ENCODE results near the gene TMEM238.

The TMEM238 gene

GRCh38 chr19:55392820-55393761 is 9.0 kb upstream of the TMEM238 start:
- Histone ChIP-seq H2BK12ac (ENCODE audit: low read length) (no peak overlapping the region), H2AK5ac (ENCODE audit: low read depth, low read length) (no peak overlapping the region), H2AFZ (ENCODE audit: low read length) (no peak overlapping the region), H3K18ac (ENCODE audit: low read length) (peak overlapping the region; percentile 83), H4K91ac (ENCODE audit: low read depth, low read length, poor library complexity) (no peak overlapping the region), H2BK120ac (ENCODE audit: low read depth, low read length) (no peak overlapping the region), H2BK15ac (ENCODE audit: low read length) (no peak overlapping the region), H3K4me1 (ENCODE audit: control insufficient read depth in 2 of 2, insufficient read depth in 1 of 2, low read depth in 1 of 2, low read length in 2 of 2) (peaks cover 10 to 20% of the 10 kb centered on the region in 2 donors), H3K14ac (ENCODE audit: low read length) (no peak overlapping the region), H4K8ac (ENCODE audit: low read depth, low read length) (no peak overlapping the region), H3K36me3 (replicated peaks in 1 of 2; ENCODE audit: control insufficient read depth in 2 of 2, insufficient read depth in 2 of 2, low read length in 2 of 2) (peaks cover 32 to 40% of the 10 kb centered on the region in 2 donors), H3K79me1 (ENCODE audit: low read depth, low read length) (peaks cover 9% of the 10 kb centered on the region), H3K27ac (replicated peaks; ENCODE audit: low read length) (no peak overlapping the region), H3K27me3 (ENCODE audit: control insufficient read depth in 3 of 3, insufficient read depth in 3 of 3, low read depth in 1 of 3, low read length in 3 of 3) (no peaks in the 10 kb centered on the region), H2BK5ac (ENCODE audit: low read length) (peak overlapping the region; percentile 61), H3K4me2 (ENCODE audit: insufficient read depth, low read length, poor library complexity, severe bottlenecking) (no peak overlapping the region), H3K23ac (ENCODE audit: low read depth, low read length, poor library complexity) (no peak overlapping the region), H3K9ac (ENCODE audit: low read depth, low read length, poor library complexity) (no peak overlapping the region), H3K4me3 (ENCODE audit: low read length in 2 of 2) (no peak overlapping the region), H3K9me3 (replicated peaks in 1 of 2; ENCODE audit: control insufficient read depth in 2 of 2, insufficient read depth in 1 of 2, low read depth in 1 of 2, low read length in 2 of 2) (no peaks in the 10 kb centered on the region), H3K4ac (ENCODE audit: low read length) (no peak overlapping the region)
- no CpG with 5 or more reads among the region's 18 CpGs for WGBS, 2 donors (ENCODE audit: extremely low coverage in 2 of 2, insufficient read length in 2 of 2, insufficient replicate concordance in 1 of 2)
- no peak for DNase-seq (ENCODE audit: low spot score)

- H3K4me1 ChIP-seq (ENCODE audit: control insufficient read depth in 2 of 2, insufficient read depth in 1 of 2, low read depth in 1 of 2, low read length in 2 of 2), result peaks cover 21 to 31% of the 10 kb centered on the region in 2 donors
- H3K4ac ChIP-seq (ENCODE audit: low read length), result no peak overlapping the region
- no peak overlapping the region for H4K91ac ChIP-seq (ENCODE audit: low read depth, low read length, poor library complexity)
- no peak overlapping the region for H2BK15ac ChIP-seq (ENCODE audit: low read length)
- no peak overlapping the region for H2BK12ac ChIP-seq (ENCODE audit: low read length)
- no peak overlapping the region for H4K8ac ChIP-seq (ENCODE audit: low read depth, low read length)
- H3K36me3 ChIP-seq (replicated peaks in 1 of 2; ENCODE audit: control insufficient read depth in 2 of 2, insufficient read depth in 2 of 2, low read length in 2 of 2), result peaks cover 43 to 51% of the 10 kb centered on the region in 2 donors
- H2BK120ac ChIP-seq (ENCODE audit: low read depth, low read length), result no peak overlapping the region
- no peak overlapping the region for H3K14ac ChIP-seq (ENCODE audit: low read length)
- no CpG with 5 or more reads among the region's 18 CpGs for WGBS, 2 donors (ENCODE audit: extremely low coverage in 2 of 2, insufficient read length in 2 of 2, insufficient replicate concordance in 1 of 2)
- H3K27me3 ChIP-seq (ENCODE audit: control insufficient read depth in 3 of 3, insufficient read depth in 3 of 3, low read depth in 1 of 3, low read length in 3 of 3), result no peaks in the 10 kb centered on the region
- H2BK5ac ChIP-seq (ENCODE audit: low read length), result no peak overlapping the region
- H3K4me2 ChIP-seq (ENCODE audit: insufficient read depth, low read length, poor library complexity, severe bottlenecking), result no peak overlapping the region
- DNase-seq (ENCODE audit: low spot score), result no peak
- H3K9me3 ChIP-seq (replicated peaks in 1 of 2; ENCODE audit: control insufficient read depth in 2 of 2, insufficient read depth in 1 of 2, low read depth in 1 of 2, low read length in 2 of 2), result no peaks in the 10 kb centered on the region
- no peak overlapping the region for H3K9ac ChIP-seq (ENCODE audit: low read depth, low read length, poor library complexity)
- H3K18ac ChIP-seq (ENCODE audit: low read length), result no peak overlapping the region
- H3K23ac ChIP-seq (ENCODE audit: low read depth, low read length, poor library complexity), result no peak overlapping the region
- no peak overlapping the region for H2AK5ac ChIP-seq (ENCODE audit: low read depth, low read length)
- no peak overlapping the region for H2AFZ ChIP-seq (ENCODE audit: low read length)
- H3K79me1 ChIP-seq (ENCODE audit: low read depth, low read length), result peaks cover 19% of the 10 kb centered on the region
- no peak overlapping the region for H3K4me3 ChIP-seq (ENCODE audit: low read length in 2 of 2)
- peak overlapping the region; percentile 43 for H3K27ac ChIP-seq (replicated peaks; ENCODE audit: low read length)
Measured at GRCh38 chr19:55391702-55392615, 7.9 kb upstream of the TMEM238 start.

GRCh38 chr19:55391191-55391670 is 7.1 kb upstream of the TMEM238 start:
- DNase-seq (ENCODE audit: low spot score), result no peak
- peak overlapping the region; percentile 50 for H2BK12ac ChIP-seq (ENCODE audit: low read length)
- no peak overlapping the region for H4K8ac ChIP-seq (ENCODE audit: low read depth, low read length)
- no peaks in the 10 kb centered on the region for H3K9me3 ChIP-seq (replicated peaks in 1 of 2; ENCODE audit: control insufficient read depth in 2 of 2, insufficient read depth in 1 of 2, low read depth in 1 of 2, low read length in 2 of 2)
- no peak overlapping the region for H3K4ac ChIP-seq (ENCODE audit: low read length)
- H2BK15ac ChIP-seq (ENCODE audit: low read length), result no peak overlapping the region
- H3K18ac ChIP-seq (ENCODE audit: low read length), result no peak overlapping the region
- WGBS, 2 donors (ENCODE audit: extremely low coverage in 2 of 2, insufficient read length in 2 of 2, insufficient replicate concordance in 1 of 2), result no CpG with 5 or more reads among the region's 12 CpGs
- H3K14ac ChIP-seq (ENCODE audit: low read length), result no peak overlapping the region
- H3K27ac ChIP-seq (replicated peaks; ENCODE audit: low read length), result no peak overlapping the region
- peaks cover 24% of the 10 kb centered on the region for H3K79me1 ChIP-seq (ENCODE audit: low read depth, low read length)
- no peak overlapping the region for H2AFZ ChIP-seq (ENCODE audit: low read length)
- H3K4me2 ChIP-seq (ENCODE audit: insufficient read depth, low read length, poor library complexity, severe bottlenecking), result no peak overlapping the region
- H3K27me3 ChIP-seq (ENCODE audit: control insufficient read depth in 3 of 3, insufficient read depth in 3 of 3, low read depth in 1 of 3, low read length in 3 of 3), result no peaks in the 10 kb centered on the region
- peaks cover 44 to 57% of the 10 kb centered on the region in 2 donors for H3K36me3 ChIP-seq (replicated peaks in 1 of 2; ENCODE audit: control insufficient read depth in 2 of 2, insufficient read depth in 2 of 2, low read length in 2 of 2)
- no peak overlapping the region for H2BK120ac ChIP-seq (ENCODE audit: low read depth, low read length)
- peaks cover 28 to 35% of the 10 kb centered on the region in 2 donors for H3K4me1 ChIP-seq (ENCODE audit: control insufficient read depth in 2 of 2, insufficient read depth in 1 of 2, low read depth in 1 of 2, low read length in 2 of 2)
- peak overlapping the region; percentile 9 for H3K9ac ChIP-seq (ENCODE audit: low read depth, low read length, poor library complexity)
- no peak overlapping the region for H2BK5ac ChIP-seq (ENCODE audit: low read length)
- H3K4me3 ChIP-seq (ENCODE audit: low read length in 2 of 2), result no peak overlapping the region
- H4K91ac ChIP-seq (ENCODE audit: low read depth, low read length, poor library complexity), result no peak overlapping the region
- peak overlapping the region; percentile 17 for H3K23ac ChIP-seq (ENCODE audit: low read depth, low read length, poor library complexity)
- H2AK5ac ChIP-seq (ENCODE audit: low read depth, low read length), result no peak overlapping the region

All from neuronal stem cell (in vitro differentiated cells).